ENCODE measurements around the gene CPT1B.

DNA sequence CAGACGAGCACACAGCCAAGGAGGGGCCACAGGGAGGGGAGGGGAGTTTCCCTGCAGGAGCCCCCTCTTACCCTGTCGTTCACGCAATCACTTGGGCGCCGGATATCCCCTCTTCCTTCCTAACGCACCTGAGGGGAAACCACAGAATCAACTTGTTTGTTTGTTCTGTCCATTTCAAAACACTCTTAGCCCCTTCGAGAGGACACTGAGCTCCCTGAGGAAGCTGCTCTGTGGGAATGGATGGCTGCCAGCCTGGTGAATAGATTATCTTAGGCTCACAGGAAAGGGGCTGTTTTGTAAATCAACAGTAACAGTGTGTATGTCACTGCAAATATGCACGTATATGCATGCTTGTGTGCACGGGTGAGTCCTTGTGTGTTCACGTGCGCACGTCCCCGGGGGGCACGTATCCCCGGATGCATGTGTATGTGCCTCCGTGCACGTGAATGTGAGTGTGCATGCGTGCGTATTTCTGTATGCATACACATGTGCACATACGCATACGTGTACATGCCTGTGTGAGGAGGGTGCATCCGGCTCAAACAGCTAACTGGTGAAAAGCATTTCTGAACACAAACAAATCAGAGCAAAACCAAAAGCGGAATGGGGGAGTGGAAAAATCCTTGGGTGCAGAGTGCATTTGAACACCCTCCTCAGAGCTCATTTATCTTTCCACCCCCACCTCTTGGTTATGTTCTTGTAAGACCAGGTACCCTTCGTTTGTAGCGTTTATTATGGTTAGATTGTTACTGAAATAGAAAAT is 42.5 kb upstream of the CPT1B start:
- no peak for TF ChIP-seq POLR2A (IDR thresholded peaks at IDR 0.05)
- TF ChIP-seq, protein P1, sequence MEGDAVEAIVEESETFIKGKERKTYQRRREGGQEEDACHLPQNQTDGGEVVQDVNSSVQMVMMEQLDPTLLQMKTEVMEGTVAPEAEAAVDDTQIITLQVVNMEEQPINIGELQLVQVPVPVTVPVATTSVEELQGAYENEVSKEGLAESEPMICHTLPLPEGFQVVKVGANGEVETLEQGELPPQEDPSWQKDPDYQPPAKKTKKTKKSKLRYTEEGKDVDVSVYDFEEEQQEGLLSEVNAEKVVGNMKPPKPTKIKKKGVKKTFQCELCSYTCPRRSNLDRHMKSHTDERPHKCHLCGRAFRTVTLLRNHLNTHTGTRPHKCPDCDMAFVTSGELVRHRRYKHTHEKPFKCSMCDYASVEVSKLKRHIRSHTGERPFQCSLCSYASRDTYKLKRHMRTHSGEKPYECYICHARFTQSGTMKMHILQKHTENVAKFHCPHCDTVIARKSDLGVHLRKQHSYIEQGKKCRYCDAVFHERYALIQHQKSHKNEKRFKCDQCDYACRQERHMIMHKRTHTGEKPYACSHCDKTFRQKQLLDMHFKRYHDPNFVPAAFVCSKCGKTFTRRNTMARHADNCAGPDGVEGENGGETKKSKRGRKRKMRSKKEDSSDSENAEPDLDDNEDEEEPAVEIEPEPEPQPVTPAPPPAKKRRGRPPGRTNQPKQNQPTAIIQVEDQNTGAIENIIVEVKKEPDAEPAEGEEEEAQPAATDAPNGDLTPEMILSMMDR (IDR thresholded peaks at IDR 0.05): peak in 2 of 6 experiments; percentile 86 to 87

Measured in esophagus squamous epithelium (tissue), 4 donors.